Measurements from ENCODE around the gene CHMP2B.
A peak's percentile ranks its signal among the peaks of the same experiment; 100 is the strongest.

Gene CHMP2B

DNA sequence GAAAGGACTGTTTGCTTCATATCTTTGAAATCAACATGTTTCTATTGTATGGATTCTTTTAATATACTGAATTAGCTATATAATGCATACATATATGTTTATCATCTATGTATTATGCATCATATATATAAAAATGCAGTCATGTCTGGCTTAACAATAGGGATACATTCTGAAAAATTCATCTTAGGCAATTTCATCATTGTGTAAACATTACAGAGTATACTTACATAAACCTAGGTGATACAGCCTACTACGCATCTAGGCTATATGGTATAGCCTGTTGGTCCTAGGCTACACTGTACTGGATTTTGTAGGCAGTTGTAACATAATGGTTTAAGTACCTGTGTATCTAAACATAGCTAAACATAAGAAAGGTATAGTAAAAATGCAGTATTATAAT is 21.7 kb downstream of the CHMP2B start:
- DNase-seq (ENCODE audit: low spot score), result no peak

DNA sequence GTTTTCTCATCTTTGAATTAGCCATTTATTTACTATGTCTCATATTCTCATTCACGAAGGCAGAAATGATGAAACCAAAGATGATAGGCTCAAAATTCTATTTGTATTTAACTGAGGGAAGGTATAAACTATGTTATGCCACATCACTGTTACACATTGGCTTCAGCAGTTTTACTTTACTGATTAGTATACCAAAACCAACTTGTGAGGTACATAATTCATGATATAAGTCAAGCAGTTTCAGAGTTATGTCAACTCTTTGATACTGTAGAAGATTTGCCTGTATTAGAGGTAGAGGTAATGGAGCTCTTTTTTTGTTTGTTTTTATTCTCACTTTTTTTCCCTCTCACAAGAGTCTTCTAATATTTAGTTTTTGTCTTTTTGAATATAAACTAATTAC is 22.9 kb downstream of the CHMP2B start:
- DNase-seq (ENCODE audit: low spot score), result no peak
- TF ChIP-seq, protein P1, sequence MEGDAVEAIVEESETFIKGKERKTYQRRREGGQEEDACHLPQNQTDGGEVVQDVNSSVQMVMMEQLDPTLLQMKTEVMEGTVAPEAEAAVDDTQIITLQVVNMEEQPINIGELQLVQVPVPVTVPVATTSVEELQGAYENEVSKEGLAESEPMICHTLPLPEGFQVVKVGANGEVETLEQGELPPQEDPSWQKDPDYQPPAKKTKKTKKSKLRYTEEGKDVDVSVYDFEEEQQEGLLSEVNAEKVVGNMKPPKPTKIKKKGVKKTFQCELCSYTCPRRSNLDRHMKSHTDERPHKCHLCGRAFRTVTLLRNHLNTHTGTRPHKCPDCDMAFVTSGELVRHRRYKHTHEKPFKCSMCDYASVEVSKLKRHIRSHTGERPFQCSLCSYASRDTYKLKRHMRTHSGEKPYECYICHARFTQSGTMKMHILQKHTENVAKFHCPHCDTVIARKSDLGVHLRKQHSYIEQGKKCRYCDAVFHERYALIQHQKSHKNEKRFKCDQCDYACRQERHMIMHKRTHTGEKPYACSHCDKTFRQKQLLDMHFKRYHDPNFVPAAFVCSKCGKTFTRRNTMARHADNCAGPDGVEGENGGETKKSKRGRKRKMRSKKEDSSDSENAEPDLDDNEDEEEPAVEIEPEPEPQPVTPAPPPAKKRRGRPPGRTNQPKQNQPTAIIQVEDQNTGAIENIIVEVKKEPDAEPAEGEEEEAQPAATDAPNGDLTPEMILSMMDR (IDR thresholded peaks at IDR 0.05; ENCODE audit: extremely low read depth, missing control alignments), result no peak

More for the DNA sequence above, 21.7 kb downstream of the CHMP2B start:
- TF ChIP-seq, protein P1 (IDR thresholded peaks at IDR 0.05; ENCODE audit: extremely low read depth, missing control alignments), result no peak

DNA sequence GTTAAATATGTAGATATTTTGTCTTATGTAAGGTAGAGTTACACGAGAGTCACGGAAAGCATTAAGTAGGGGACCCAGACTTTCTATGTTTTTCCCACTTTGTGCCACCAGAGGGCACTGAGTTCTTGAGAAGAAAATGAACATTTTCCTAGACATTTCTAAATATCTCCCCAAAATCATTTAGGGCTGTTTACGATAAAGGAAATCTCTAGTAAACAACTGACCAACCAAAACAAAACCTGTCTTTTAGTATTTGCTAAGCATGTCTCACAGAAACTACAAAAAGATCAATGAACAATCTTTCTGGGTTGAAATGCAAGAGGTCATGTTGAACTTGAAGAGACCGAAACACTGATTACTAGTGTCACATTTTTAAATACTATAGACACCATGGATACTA is 33.2 kb downstream of the CHMP2B start:
- peak; percentile 25 for DNase-seq (ENCODE audit: low spot score)
- TF ChIP-seq, protein P1 (IDR thresholded peaks at IDR 0.05; ENCODE audit: extremely low read depth, missing control alignments), result peak; percentile 65

DNA sequence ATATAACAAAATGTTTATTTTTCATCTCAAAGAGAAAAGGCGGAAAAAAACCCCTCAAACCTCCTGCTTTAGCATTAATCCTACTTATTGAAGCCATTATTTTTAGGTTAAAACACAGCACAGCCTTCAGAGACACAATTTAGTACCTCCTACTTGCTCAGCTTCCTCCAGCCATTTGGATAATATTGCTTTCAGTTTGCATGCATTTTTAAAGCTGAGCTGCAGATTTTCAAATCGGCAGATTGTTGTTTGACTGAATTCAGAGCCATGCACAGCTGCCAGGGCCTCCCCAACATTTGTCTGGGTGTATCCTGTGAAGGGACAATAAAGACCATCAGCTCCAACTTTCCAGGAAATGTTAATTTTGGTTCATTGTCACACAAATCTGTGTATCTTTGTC is 34.8 kb downstream of the CHMP2B start:
- no peak for DNase-seq (ENCODE audit: low spot score)
- TF ChIP-seq, protein P1 (IDR thresholded peaks at IDR 0.05; ENCODE audit: extremely low read depth, missing control alignments), result no peak

DNA sequence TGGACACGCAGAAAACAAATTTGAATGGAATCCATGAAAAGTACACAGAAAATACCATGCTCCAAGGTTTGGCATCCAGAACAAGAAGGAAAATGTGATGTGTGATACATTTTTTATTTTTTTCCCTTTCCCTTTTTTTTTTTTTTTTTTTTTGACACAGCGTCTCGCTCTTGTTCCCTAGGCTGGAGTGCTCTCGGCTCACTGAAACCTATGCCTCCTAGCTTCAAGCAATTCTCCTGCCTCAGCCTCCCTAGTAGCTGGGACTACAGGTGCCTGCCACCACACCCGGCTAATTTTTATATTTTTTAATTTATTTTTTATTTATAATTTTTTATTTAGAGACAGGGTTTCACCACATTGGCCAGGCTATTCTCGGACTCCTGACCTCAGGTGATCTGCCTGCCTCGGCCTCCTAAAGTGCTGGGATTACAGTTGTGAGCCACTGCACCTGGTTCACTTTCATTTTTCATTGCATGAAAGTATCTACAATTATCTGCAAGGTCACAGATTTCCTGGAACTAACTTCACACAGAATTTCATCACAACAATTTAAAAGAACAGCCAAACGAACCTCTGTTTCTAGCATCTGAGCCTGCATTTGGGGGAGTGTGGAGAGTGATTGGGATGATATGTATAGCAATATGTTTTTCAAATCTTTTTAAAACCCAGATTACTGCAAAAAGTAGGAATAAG is 41.0 kb downstream of the CHMP2B start:
- DNase-seq (ENCODE audit: low spot score), result no peak
- TF ChIP-seq, protein P1 (IDR thresholded peaks at IDR 0.05; ENCODE audit: extremely low read depth, missing control alignments), result no peak

DNA sequence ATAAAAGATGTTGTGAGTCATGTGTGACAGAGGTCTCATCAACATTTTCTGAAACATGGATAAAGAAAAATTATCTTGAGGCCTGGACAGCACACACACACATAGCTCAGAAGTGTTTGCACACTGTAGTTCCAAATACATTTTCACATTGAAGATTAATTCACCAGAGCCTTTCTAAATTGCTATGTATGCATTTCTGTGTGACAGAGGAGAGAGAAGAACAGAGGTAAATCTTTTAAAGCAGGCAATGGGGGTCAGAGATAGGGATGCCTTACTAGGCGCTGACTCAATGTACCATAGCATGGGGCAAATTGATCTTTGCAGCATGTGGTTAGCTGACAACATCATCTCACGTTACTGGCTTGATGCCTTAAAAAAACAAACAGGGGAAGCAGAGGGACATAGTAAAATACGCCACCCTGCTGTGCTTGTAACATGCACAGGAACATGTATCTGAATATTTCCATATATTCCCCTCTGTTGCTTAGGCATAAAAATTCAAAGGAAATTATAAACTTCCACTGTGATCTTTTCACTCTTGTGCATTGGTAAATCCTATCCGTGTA is 41.6 kb downstream of the CHMP2B start:
- TF ChIP-seq, protein P1 (IDR thresholded peaks at IDR 0.05; ENCODE audit: extremely low read depth, missing control alignments), result no peak
- DNase-seq (ENCODE audit: low spot score), result no peak

DNA sequence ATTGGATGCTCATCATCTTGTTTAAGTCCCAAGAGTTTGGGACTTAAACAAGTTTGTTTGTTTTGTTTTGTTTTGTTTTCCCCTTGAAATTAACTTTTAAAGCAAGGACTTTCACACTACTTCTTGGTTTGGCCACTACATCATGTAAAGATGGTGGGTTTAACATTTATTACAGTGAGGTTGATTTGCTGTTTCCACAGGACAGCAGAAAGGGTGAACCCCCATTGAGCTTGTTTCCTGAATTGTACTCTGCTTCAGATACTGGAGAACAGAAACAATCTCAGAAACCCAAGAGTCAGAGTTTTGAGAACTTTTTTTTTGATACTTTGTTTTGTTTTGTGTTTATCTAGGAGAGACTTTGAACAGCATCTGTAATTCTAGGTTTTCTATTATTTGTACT is 42.6 kb downstream of the CHMP2B start:
- no peak for DNase-seq (ENCODE audit: low spot score)

More for the DNA sequence above, 42.6 kb downstream of the CHMP2B start:
- TF ChIP-seq, protein P1 (IDR thresholded peaks at IDR 0.05; ENCODE audit: extremely low read depth, missing control alignments), result no peak

Measured in GM20000 (cell line).